ENCODE results near the gene GNG8.
A peak's percentile ranks its signal among the peaks of the same experiment; 100 is the strongest.

Gene GNG8

DNA sequence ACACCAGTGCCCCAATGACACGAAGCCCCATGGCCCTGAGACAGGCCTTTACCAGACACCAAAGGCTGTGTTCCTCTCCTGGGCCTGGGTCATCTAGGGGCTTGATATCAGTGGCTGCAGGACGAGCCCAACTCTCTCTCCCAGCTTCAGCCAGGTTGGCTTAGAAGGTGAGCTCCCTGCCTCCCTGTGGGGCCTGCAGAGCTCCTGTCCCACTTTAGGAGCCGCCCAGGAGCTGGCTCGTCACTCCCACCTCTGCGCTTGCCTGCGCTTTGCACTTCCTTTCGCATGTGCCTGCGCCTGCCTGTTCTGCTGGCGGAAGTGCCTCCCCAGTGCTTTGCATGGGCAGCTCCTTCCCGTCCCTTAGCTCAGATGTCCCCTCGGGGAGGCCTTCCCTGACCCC lies 30.0 kb downstream of the GNG8 start:
- peaks cover 86 to 91% (median 90%) of the 10 kb centered on the region in 11 experiments for H4K20me1 ChIP-seq
- peaks cover 52 to 63% (median 57%) of the 10 kb centered on the region in 11 experiments for H3K36me3 ChIP-seq
- TF ChIP-seq Cebpa-rat (IDR thresholded peaks at IDR 0.05), result no peak
- H3K9ac ChIP-seq, result peak overlapping the region in 6 of 11 experiments; percentile 0 to 39 (median 15); a peak in 4 of 22 replicates
- H3K4me1 ChIP-seq, result peaks cover 58 to 77% (median 64%) of the 10 kb centered on the region in 10 experiments
- peaks cover 0 to 42% (median 4%) of the 10 kb centered on the region in 11 experiments; a peak in 11 of 22 replicates for H3K27me3 ChIP-seq
- H3K4me2 ChIP-seq, result peak overlapping the region in 9 of 11 experiments; percentile 3 to 100 (median 41); a peak in 17 of 22 replicates
- no peaks in the 10 kb centered on the region for H3K9me3 ChIP-seq (replicated peaks in 1 of 11)
- H3K4me3 ChIP-seq, result no peak overlapping the region
- no peak overlapping the region for H3K27ac ChIP-seq

DNA sequence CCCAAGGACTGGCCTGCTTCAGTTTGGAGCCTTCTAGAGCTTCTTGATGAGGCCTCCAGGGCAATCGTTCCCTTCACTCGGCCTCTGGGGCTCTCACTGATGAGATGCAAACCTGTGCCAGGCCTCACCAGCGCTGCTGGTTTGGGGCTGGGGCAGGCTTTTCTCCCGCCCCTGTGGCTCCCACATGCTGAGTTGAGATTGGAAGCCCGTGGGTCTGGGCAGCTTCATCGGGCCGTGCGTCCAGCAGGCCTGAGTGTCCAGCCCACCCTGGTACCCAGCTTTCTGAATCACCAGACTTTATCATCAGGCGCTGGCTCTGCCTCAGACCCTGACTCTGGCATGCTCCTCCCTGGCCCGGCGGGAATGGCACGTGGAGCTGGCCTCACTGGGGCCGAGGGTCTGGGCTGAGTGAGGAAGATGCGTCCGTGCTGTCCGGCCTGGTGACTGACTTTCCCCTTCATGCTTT lies 30.6 kb downstream of the GNG8 start:
- peaks cover 52 to 62% (median 55%) of the 10 kb centered on the region in 11 experiments for H3K36me3 ChIP-seq
- H3K4me1 ChIP-seq, result peaks cover 52 to 70% (median 58%) of the 10 kb centered on the region in 10 experiments
- H3K27me3 ChIP-seq, result peaks cover 0 to 42% (median 4%) of the 10 kb centered on the region in 11 experiments; a peak in 11 of 22 replicates
- no peak overlapping the region for H3K27ac ChIP-seq
- H3K4me3 ChIP-seq, result no peak overlapping the region
- H3K4me2 ChIP-seq, result peak overlapping the region in 7 of 11 experiments; percentile 3 to 100 (median 43); a peak in 8 of 22 replicates
- H3K9me3 ChIP-seq (replicated peaks in 1 of 11), result no peaks in the 10 kb centered on the region
- peaks cover 80 to 84% (median 83%) of the 10 kb centered on the region in 11 experiments for H4K20me1 ChIP-seq
- no peak for TF ChIP-seq Cebpa-rat (IDR thresholded peaks at IDR 0.05)
- H3K9ac ChIP-seq, result peak overlapping the region in 6 of 11 experiments; percentile 0 to 39 (median 14); a peak in 4 of 22 replicates

DNA sequence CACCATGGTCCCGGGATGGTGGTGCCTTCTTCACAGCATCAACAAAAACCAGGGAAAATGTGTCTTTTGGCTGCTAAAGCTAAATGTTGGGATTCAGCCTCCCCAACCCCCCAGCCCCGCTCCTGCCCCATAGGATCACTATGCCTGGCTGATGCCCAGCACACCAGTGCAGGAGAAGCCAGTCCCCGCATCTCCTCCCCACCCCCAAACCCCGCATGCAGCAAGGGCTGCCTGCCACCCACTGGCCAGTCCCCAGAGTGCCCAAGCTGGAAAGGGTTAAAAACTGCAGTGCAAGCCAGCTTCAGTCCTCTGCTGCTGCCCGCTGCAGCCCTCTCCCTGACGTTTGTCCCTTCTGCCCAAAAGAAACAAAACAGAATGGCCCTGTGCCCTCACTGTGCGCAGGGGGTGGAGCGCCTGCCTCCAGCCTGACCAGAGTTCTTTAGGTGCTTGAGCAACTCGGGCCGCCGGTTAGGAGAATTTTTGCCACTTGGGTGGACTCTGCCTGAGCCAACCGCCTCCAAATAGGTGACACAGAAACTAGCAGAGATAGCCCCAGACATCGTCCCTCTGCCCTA lies 31.1 kb downstream of the GNG8 start:
- Histone ChIP-seq H3K4me2 (peak overlapping the region in 7 of 11 experiments; percentile 95 to 100 (median 99); a peak in 12 of 22 replicates), H3K9me3 (replicated peaks in 1 of 11) (peaks cover 0 to 3% (median under 1%) of the 10 kb centered on the region in 11 experiments; a peak in 11 of 22 replicates), H3K4me1 (peaks cover 52 to 71% (median 58%) of the 10 kb centered on the region in 10 experiments), H3K27me3 (peaks cover 0 to 42% (median 2%) of the 10 kb centered on the region in 11 experiments; a peak in 11 of 22 replicates), H3K36me3 (peaks cover 49 to 59% (median 51%) of the 10 kb centered on the region in 11 experiments), H4K20me1 (peaks cover 76 to 80% (median 79%) of the 10 kb centered on the region in 11 experiments), H3K4me3 (no peak overlapping the region), H3K27ac (no peak overlapping the region), H3K9ac (peak overlapping the region in 4 of 11 experiments; percentile 7 to 39 (median 14); a peak in 2 of 22 replicates)
- no peak for TF ChIP-seq Cebpa-rat (IDR thresholded peaks at IDR 0.05)

DNA sequence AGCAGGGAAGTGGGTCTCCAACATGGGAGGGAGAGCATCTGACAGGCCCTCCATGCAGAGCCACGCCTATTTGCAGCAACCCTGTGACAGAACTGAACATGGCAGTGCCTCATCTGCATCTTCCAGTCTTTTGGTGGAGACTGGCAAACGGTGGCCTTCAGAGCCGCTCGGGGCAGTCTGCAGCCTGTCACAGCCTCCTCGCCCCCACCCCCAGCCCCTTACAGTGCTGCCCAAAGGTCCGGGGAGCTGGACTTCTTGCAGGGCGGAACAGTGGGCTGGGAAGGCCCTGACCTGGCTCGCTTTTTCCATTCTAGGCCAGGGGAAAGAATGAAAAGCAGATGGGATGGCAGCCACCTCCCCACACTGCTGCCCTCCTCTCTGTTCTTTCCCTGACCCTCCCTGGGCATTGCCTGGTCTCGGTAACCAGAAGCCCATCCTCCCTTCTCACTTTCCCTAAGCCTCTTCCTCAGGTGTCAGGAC lies 32.2 kb downstream of the GNG8 start:
- Histone ChIP-seq H3K9me3 (replicated peaks in 1 of 11) (peaks cover 7 to 14% (median 12%) of the 10 kb centered on the region in 11 experiments), H3K4me1 (peaks cover 44 to 61% (median 51%) of the 10 kb centered on the region in 10 experiments), H4K20me1 (peaks cover 65 to 69% (median 68%) of the 10 kb centered on the region in 11 experiments), H3K36me3 (peaks cover 39 to 52% (median 40%) of the 10 kb centered on the region in 11 experiments), H3K4me3 (peak overlapping the region in 6 of 10 experiments; percentile 26 to 100 (median 99); a peak in 8 of 20 replicates), H3K27ac (0 out of 22 replicates have a peak overlapping the region, but pooled peaks of 1 of the 11 experiments have one; percentile 100), H3K4me2 (peak overlapping the region; percentile 95 to 100 (median 98)), H3K27me3 (peaks cover 0 to 32% (median 0%) of the 10 kb centered on the region in 11 experiments; a peak in 9 of 22 replicates), H3K9ac (peak overlapping the region in 9 of 11 experiments; percentile 93 to 100 (median 99); a peak in 15 of 22 replicates)
- no peak for TF ChIP-seq Cebpa-rat (IDR thresholded peaks at IDR 0.05)

DNA sequence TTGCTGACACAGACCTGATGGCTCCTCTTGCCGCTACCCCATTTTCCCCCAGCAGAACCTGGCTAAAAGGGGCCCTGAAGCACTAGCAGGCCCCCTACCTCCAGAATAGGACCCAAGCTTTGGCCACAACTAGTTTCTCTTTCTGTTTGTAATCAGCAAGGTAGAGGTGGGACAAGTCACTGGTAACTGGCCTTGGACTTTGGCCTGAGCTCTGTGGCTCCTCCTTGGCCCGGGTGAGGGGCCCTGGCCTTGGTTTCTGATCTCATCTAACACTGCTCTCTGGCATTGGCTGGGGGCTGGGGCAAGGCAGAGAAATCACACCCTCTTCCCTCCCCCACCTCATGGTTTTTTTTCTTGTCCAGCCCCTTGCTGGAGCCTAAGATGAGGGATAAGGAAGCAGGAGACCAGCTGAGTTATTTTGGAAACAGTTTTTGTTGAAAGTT lies 32.8 kb downstream of the GNG8 start:
- Histone ChIP-seq H3K4me2 (peak overlapping the region; percentile 95 to 100 (median 98)), H3K9me3 (replicated peaks in 1 of 11) (peaks cover 13 to 20% (median 17%) of the 10 kb centered on the region in 11 experiments), H3K4me3 (peak overlapping the region; percentile 86 to 100 (median 98)), H4K20me1 (peaks cover 60 to 63% (median 62%) of the 10 kb centered on the region in 11 experiments), H3K4me1 (peaks cover 44 to 61% (median 51%) of the 10 kb centered on the region in 10 experiments), H3K36me3 (peaks cover 33 to 46% (median 34%) of the 10 kb centered on the region in 11 experiments), H3K27ac (peak overlapping the region in 6 of 11 experiments; percentile 12 to 100 (median 99); a peak in 7 of 22 replicates), H3K9ac (peak overlapping the region; percentile 93 to 100 (median 99)), H3K27me3 (peaks cover 0 to 26% (median 0%) of the 10 kb centered on the region in 11 experiments; a peak in 6 of 22 replicates)
- TF ChIP-seq Cebpa-rat (IDR thresholded peaks at IDR 0.05), result no peak

DNA sequence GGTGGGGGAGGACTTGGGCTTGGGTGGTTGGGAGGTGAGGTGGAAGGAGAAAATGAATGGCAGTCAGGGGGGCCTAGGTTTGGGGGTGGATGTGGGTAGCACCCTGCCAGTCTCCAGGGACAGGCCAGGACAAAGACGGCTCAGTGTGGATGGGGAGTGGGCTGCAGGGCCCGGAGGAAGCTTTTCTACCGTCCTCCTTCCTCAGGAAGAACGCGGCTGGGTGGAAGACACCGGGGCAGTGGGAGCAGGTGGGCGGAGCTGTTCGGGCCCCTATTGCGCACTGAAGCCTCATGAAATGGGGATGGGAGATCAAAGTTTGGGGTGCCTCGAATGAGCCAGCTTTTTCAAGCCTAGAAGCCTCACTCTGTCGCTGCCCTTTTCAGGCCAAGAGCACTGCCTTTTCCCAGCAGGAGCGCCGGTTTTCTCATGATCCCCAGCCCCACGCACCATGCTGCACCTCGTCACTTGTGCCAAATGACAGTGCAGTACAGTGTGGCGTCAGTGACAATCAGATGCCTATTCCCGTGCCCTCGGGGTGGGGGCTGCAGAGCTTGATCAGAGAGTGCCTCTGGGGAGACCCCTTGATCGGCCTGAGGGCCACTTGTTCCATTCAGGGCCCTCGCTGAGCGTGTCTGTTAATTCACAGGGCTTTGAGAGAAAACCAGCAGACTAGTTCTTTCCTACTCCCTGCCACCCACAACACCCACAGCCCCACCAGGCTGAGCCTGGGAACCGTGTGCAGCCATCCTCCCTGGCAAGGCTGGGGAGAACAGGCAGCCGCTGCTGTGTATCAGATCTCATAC lies 33.4 kb downstream of the GNG8 start:
- Histone ChIP-seq H3K4me2 (peak overlapping the region; percentile 95 to 100 (median 98)), H3K4me1 (peaks cover 44 to 58% (median 50%) of the 10 kb centered on the region in 10 experiments), H4K20me1 (peaks cover 53 to 57% (median 56%) of the 10 kb centered on the region in 11 experiments), H3K4me3 (peak overlapping the region; percentile 86 to 100 (median 98)), H3K9ac (peak overlapping the region; percentile 93 to 100 (median 99)), H3K27ac (peak overlapping the region in 10 of 11 experiments; percentile 19 to 100 (median 100); a peak in 15 of 22 replicates), H3K27me3 (peaks cover 0 to 20% (median 0%) of the 10 kb centered on the region in 11 experiments; a peak in 4 of 22 replicates), H3K9me3 (replicated peaks in 1 of 11) (peaks cover 18 to 26% (median 23%) of the 10 kb centered on the region in 11 experiments), H3K36me3 (peaks cover 27 to 40% (median 28%) of the 10 kb centered on the region in 11 experiments)
- no peak for TF ChIP-seq Cebpa-rat (IDR thresholded peaks at IDR 0.05)

DNA sequence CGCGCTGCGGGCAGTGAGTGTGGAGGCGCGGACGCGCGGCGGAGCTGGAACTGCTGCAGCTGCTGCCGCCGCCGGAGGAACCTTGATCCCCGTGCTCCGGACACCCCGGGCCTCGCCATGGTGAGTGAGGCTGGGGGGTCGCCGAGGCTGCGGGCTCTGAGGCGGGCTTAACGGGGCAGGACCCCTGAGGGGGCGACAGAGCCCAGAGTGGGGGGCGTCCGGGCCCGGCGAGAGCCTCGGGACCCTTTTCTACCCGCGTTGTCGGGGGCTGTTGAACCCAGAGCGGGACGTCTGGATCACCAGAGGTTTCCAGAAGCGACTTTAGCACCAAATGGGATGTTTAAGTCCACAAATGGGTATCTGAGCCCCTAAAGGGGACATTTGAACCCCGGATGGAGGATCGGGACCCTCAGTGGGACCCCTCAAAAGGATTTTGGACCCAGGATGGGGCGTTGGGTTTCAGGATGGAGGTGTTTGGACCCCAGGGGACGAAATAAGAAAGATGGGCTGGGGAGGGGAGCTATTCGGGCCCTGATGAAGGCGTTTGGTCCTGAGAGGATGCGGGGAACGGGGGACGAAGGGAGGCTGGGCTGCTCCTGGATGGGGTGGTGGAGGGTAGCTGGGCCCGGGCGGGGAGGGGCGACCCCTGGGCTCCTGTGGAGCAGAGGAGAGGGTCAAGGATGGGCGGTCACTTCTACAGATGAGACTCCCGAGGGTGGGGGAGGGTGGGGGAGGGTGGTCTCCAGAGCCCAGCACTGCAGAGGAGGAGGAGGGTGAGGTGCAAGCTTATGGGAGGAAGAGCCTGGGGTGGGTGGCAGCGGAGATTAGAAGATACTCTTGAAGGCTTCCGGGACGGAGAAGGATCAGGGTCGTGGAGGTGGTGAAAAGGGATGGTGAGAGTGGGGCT lies 34.4 kb downstream of the GNG8 start, which contains the start of gene CALM3:
Gene CALM3, plus strand, starts transcription at position 13 of the 907 bp plus-strand sequence. Its CDS starts 105 bp downstream, at position 118.
- Histone ChIP-seq H3K36me3 (peaks cover 17 to 30% (median 18%) of the 10 kb centered on the region in 11 experiments), H3K4me3 (peak within 1 kb of the TSS; percentile 86 to 100 (median 98)), H3K9me3 (replicated peaks in 1 of 11) (peaks cover 18 to 27% (median 24%) of the 10 kb centered on the region in 11 experiments), H3K27me3 (peaks cover 0 to 10% (median 0%) of the 10 kb centered on the region in 11 experiments; a peak in 1 of 22 replicates), H4K20me1 (peaks cover 43 to 47% (median 46%) of the 10 kb centered on the region in 11 experiments), H3K4me1 (peaks cover 37 to 52% (median 45%) of the 10 kb centered on the region in 10 experiments), H3K9ac (peak within 1 kb of the TSS; percentile 93 to 100 (median 99)), H3K27ac (peak within 1 kb of the TSS; percentile 96 to 100 (median 100)), H3K4me2 (peak within 1 kb of the TSS; percentile 95 to 100 (median 98))
- TF ChIP-seq Cebpa-rat (IDR thresholded peaks at IDR 0.05), result no peak

All from BLaER1 treated with 17β-estradiol and CSF1 and Interleukin-3, amounts not matched to agents 10 nM and 100 nM (cell line).